AML-193 (cell line): ENCODE measurements around the gene HOXC5.
A peak's percentile ranks its signal among the peaks of the same experiment; 100 is the strongest.

Experiments
- DNase-seq, 2 experiments: peaks; one replicate each; lab custom pipeline; 2025; lab: John Stamatoyannopoulos, UW

HOXC5 gene

DNA sequence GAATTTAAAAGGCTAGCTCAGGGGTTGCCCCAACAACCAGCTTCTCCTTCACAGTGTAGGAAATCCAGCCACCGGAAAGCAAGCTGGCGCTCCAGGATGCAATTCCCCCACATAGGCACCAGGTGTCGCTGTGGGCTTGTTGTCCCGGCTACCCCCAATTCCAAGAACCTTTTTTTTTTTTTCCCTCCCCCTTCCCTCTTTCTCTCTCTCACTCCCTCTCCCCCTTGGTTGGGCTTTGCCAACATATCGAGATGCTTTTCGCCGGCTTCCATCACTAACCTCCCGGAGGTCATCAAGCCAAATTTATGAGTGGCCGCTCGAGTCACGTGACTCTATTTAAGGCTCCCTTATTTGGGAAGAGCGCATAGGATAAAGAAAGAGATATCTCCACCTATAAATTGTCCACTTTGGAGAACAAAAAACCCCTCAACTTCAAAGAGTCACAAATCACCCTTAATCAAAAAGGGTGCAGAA, at the start of gene HOXC5:
Gene HOXC5, plus strand, starts transcription at position 424 of the 474 bp plus-strand sequence. CDS start 73 bp downstream, outside the sequence.
- peak; percentile 54 to 76 for DNase-seq

DNA sequence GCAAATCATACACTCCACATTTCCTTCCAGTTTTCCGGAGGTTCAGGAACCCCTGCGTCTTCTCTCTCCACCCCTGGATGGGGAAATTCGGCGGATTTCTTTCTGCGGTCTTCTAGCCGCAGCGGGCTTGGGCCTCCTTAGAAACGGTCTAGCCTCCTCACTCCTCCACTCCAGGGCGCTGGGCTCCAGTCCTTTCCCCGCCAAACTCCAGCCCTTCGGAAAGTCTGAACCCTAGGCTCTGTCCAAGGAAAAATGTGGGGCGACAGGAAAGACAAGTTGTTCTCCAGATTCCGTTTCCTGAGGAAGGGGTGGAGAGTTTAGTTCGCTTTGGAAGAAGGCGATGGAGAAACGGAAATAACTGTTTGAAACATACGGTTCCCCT, 49.3 kb upstream of the HOXC5 start:
- peak; percentile 56 to 63 for DNase-seq

DNA sequence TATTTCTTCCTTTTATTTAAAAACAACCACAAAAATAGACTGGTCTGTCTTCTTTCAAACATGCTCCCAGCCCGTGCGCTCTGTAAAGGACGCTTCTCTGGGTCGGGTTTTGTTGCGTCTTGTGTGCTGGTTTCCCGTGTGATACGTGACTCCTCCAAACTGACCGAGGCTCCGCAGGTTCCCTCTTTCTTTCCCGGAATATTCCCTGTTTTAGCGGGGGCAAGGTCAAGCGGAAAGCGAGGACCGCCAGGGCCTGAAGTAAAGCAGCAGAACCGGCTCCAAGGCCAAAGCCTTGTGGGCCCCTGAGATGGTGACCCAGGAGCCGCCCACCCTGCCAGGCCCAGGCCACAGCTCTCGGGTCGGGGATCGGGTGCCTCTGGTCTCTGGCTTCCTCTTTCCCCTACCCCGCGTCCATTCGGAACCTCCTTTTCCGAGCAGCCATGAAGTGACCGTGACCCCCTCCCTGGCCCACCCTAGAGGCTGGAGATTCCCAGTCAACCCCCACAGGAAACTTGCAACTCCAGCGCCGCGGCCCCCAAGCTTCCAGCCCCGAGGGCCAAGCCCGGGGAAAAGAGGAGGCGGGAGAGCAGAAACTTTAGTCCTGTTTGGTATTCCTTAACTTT, 48.8 kb upstream of the HOXC5 start:
- DNase-seq: peak in 1 of 2 experiments; percentile 54

DNA sequence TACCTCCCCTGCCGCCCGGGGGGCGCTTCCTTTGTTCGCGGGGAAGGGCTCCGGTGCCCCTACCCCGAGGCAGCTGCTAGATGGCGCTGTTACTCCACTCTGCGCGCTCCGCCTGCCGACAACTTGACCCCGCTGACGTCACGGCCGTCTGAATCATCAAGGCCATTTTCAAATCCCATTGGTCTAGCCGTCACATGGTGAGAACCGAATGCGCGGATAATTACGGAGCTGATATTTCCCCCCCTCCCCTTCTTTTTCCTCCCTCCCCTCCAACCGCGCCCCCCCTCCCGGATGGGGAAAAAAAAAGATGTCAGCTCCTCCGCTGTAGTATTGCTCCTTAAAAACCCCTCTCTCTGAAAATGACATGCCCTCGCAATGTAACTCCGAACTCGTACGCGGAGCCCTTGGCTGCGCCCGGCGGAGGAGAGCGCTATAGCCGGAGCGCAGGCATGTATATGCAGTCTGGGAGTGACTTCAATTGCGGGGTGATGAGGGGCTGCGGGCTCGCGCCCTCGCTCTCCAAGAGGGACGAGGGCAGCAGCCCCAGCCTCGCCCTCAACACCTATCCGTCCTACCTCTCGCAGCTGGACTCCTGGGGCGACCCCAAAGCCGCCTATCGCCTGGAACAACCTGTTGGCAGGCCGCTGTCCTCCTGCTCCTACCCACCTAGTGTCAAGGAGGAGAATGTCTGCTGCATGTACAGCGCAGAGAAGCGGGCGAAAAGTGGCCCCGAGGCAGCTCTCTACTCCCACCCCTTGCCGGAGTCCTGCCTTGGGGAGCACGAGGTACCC, 47.8 kb upstream of the HOXC5 start, which contains the start of gene HOXC10:
Gene HOXC10, plus strand, starts transcription at position 246 of the 791 bp plus-strand sequence. Its CDS starts 114 bp downstream, at position 360.
- DNase-seq: peak; percentile 67 to 75

DNA sequence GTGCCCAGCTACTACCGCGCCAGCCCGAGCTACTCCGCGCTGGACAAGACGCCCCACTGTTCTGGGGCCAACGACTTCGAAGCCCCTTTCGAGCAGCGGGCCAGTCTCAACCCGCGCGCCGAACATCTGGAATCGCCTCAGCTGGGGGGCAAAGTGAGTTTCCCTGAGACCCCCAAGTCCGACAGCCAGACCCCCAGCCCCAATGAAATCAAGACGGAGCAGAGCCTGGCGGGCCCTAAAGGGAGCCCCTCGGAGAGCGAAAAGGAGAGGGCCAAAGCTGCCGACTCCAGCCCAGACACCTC, 47.2 kb upstream of the HOXC5 start:
- DNase-seq: no peak

DNA sequence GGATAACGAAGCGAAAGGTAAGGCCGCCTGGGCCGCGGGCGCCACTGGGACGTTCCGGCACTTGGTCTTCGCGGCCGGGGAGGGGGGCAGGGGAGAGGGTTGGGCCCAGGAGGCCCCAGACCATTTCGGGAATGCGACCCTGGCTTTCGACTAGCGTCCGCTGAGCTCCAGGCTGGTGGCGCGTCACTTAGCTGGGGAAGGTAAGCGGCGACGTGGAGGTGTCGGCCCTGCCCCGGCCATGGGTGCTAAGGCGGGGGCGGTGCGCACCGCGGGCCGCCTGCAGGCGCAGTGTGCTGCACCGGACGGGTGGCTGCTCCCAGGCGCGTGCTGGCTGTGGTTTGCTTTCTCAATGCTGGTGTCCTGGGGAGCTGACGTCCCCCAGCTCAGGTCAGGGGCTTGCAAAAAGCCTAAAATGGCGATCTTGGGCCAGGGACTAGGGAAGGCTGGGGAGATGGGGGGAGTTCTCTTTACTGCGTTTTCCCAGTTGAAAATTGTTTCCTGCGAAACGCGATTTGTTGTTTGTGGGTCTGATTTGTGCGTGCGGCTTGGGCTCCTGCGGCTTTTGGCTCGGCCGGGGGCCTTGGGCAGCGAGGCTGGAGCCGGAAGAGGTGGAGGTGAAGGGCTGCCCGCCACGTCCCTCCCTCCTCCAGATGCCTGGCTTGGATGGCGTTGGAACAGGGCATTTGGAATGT, 46.7 kb upstream of the HOXC5 start:
- no peak for DNase-seq

DNA sequence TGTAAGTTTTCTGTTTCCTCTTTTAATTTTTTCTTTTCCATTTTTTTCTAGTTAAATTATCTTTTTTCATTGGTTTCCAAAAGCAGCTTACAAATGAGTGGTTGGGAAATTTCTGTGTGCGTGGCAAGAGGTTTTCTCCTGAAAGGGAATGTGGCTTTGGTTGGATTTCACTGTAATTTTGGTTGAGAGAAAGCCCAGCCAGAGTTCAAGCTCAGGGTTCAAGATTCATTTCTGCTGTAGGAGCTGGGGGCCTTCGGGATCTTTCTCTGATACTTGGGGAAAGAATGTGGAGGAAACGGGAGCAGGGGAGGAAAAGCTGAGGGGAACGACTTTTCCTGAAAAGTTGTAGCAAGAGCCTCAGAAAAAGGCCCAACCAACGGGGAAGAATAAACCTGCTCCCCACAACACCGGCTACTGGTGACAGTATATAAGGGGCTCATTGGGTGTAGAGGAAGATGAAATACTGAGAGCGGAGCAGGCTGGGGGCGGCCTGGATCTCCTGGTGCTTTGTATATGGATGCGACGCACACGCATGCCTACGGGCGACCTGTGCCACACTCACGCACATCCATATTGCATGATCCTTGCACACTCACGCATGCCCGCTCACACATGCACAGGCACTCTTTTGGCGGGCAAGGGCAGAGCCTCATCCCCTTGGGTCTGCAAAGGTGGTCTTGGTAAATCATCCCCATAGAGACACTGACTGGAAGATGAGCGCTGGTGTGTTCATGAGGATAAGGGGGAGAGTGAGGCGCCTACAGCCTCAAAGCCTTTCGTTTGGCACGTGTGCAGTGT, 46.0 kb upstream of the HOXC5 start:
- DNase-seq: no peak

DNA sequence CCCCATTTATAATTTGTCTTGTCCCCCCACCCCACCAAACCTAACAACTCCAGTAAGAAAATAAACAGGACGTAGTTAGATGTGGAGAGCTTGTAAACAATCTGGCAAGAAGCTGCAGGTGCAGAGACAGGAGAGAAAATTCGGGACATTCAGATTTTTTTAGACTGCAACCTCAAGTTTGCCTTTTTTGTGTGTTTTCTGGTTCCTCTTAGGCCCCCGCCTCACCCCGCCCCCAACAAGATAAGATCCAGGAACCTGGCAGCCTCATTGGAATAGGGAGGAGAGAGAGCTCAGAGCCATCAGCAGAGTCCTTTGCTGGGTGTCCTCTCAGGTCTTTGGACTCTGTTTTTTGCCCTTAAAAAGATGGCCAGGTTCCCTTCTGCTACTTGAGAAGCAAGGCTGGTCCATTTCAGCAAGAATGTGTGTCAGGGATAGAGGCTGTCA, 45.0 kb upstream of the HOXC5 start:
- no peak for DNase-seq

DNA sequence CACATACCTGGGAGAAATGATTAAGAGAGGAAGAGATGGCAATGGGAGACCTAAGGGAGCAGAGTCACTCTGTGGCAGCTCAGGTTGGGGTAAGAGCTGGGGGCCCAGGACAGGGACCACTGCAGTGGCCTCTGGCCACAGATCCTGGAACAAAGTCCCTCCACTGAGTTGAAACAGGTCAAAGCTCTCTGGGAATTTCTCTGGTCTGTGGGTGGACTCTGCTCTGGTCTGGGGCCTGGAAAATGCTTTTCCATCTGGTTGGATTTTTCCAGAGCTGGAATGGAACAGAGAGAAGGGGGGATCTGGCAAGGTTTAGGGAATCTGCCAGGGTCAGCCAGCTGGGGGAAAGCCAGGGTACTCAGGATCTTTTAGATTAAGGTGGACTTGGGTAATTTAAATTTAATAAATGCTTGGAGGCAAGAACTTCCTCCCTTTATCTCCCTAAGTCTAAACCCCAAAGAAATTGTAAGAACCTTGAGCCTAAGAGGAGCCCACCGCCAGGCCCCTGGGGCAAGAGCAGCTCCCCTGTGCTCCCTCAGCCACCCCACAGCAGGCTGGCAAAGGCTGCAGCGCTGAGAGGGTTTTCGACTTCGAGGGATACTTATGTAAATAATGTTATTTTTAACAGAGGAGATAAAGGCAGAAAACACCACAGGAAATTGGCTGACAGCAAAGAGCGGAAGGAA, 44.2 kb upstream of the HOXC5 start:
- no peak for DNase-seq

DNA sequence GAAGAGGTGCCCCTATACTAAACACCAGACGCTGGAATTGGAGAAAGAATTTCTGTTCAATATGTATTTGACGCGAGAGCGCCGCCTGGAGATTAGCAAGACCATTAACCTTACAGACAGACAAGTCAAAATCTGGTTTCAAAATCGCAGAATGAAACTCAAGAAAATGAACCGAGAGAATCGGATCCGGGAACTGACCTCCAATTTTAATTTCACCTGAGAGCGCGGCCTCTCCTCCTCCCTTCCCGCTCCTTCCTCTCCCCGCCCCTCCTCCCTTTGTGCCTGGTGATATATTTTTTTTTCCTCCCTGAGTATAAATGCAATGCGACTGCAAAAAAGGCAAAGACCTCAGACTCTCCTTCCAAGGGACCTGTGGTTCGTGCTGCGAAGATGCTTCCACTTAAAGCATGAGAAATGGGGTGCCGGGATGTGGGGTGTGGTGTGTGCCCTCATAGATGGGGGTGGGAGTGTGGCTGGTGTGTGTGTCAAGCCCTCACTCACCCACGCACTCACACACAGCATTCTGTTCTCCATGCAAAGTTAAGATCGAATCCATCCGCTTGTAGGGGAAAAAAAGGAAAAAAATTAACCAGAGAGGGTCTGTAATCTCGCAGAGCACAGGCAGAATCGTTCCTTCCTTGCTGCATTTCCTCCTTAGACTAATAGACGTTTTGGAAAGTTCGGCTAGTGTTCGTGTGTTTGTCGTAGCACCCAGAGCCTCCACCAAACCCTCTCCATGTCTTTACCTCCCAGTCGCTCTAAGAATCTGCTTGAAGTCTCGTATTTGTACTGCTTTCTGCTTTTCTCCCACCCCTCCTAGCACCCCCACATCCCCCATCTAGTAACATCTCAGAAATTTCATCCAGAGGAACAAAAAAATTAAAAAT, 43.4 kb upstream of the HOXC5 start:
- DNase-seq: peak; percentile 70 to 77

DNA sequence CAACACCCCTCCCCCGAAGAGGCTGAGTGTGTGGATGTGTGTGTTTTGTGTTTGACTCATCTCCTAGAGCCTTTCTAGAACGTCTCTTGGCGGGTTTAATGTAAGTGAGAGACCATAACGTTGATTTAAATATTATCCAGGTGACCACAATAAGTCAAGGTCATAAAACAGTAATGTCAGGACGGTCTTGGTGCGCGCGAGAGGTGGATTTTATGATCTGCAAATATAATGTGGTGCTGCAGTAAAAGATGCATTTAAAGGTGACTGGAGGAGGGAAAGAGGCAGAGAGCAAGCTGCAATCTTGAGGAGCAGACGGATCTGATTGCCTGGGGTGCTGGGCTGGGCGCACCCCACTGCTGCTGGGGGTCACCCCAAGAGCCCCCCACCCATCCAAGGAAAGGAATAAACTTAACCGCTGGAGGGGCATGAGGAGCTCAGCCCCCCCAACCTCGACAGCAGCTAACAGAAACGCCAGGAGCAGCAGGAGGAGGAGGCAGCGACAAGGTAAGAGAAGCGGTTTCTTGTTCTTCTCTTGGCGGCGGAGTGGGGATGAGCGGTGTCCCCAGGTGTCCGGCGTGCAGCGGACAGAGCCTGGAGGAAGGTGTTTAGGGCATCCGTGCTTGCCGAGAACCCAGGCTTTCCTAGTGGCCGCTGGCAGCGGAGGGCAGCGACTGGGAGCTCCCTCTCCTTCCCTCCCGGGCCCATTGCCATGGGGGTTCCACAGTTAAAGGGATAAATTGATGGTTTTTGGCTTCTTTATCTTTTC, 42.4 kb upstream of the HOXC5 start:
- DNase-seq: no peak

DNA sequence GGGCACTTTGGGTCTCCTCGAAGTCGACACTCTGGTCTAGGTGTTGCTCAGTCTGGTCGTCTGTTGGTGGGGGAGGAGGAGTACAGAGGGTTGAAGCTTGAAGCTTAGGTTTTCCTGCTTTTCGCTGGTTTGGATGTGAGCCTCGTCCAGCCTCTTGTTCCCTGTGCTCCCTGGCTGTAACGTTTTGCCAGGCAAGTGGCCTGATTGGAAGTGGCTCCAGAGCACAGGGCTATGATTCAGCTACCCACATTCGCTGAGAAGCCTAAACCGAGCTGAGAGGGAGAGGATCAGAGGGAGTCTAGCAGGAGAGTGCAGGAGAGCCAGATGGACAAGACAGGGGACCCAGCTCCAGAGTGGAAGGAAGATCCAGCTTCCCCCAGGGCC, 41.8 kb upstream of the HOXC5 start:
- DNase-seq: no peak

DNA sequence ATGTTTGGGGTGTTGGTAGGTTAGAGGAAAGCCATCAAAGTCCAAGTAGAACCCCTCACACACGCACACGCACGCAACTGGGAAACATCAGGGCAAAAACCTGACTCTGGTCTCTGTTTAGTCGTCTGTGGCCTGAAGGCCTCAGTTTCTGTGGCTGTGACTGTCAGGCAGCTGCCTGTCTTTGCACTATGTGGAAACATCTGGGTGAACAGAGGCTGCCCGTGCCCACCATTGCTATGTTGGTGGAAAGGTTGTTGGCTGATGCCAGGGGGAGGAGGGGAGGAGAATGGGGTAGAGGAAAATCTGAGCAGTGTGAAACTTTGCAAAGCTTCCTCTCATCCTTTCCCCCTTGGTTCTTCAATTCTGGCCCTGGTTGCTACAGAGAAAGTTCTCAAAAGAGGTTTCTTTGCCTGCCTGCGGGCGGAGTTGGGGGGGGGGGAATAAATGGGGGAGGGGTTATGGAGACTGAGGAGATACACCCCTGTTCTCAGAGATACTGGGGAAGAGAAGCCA, 40.4 kb upstream of the HOXC5 start:
- no peak for DNase-seq

DNA sequence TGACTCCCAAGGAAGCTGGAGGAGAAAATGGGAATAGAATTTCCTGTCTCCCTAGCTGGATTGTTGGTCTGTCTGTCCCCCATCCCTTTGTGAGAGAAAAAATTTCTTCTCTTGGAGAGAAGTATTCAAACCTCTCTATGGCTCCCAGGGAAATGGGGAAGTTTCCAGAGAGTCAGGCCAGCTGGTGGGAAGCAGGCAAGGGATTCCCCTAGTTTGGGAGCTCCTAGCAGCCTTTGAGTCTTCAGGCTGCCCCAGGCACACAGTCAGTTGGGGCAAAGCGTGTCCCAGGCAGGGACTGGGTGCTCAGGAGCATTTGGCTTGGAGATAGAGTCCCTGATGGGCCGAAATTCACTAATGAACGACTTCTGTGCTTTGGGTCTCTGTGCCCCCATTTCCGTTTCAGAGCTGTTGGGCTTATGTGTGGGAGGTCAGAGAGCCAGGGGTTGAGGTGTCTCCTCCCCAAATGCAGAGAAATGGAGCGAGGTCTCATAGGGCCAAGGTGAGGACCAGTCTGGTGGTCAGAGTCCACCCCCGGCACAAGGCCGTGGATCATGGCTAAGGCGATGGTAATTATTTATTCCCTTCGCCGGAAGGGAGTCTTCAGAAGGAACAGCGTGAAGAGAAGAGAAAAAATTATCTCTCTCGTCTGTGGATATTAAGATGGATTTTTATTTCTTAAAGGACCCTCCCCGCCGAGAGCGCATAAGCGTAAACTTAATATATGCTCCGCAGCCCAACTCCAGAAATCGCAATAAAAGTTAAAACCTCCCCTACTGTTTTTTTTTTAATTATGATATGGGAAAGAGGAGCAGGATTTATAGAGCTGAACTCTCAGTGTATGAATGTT, 39.5 kb upstream of the HOXC5 start:
- DNase-seq: no peak

DNA sequence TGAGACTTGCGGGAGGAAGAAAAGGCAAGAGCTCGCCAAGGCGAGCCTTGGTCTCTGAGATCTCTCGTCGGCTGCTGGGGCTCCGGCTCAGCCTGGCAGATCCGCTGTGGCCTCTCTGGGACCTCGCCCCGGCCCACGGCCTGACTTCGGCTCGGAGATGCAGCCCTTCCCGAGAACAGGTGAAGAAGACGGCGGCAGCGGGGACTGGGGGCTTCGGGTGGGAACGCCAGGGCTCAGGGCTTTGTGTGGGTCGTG, 38.9 kb upstream of the HOXC5 start:
- no peak for DNase-seq

DNA sequence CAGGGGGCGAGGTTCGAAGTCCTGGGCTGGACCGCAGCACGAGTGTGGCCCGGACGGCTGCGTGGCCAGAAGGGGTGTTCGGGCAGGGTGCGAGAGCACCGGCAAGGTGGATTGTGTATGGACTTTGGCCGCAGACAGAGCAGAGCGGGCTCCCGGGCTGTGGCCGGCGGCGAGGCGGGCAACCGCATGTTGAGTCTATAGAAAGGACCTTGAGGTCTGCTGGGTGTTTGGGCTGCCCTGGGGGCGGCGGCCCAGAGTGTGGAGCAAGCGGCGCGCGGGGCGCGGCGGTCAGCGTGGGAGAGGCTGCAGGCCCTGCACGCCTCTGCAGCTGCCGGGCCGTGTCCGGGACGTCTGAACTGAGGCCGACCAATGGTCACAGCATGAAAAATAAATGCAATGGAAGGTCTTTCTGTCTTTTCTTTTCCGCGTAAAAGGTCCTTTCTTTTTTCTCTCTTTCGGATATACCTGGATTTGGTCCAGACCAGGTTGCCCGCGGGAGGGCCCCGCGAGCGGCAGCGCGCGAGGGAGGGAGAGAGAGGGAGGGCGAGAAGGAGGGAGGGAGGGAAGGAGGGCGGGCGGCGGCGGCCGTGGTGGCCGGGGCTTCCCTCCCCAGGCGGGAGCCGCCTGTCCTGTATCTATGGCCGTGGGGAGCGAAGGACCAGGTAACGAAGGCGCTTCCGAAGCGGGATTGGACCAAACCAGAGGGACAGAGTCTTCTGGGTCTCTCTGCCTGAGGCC, 38.4 kb upstream of the HOXC5 start:
- no peak for DNase-seq

DNA sequence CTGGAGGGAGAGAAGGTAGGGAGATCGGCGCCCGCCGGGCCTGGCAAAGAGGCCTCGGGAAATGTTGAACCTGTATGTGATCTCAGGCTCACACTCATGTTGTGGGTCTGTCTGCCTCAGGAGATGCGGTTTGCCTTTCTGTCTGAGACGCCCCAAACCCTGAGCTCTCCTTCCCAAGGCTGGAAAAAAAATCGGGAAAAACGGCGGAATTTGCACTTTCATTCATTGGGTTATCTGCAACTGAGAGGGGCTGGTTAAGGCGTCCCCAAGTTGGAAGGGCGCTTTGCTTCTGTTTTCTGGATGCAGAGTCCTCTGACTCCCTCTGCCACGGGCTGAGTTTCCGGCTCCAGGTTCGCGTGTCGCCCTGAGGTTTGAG, 37.9 kb upstream of the HOXC5 start:
- DNase-seq: no peak
